K562 (cell line): ENCODE measurements around the gene CRTC3. TPM values are rescaled to one million over a fixed set of nuclear protein-coding genes. Genes with fewer than 3 reads are reported as not detected.
A peak's percentile ranks its signal among the peaks of the same experiment; 100 is the strongest.

Experiments
- ATAC-seq: fragments of 200-7000 bp; cut with Tn5 transposase; 3 replicates; pipeline ENCODE4 v1.9.1; 2020; ENCODE audit warnings: moderate library complexity
- BruUV-seq: library from RNA; stranded (reverse); fragments of 400-500 nt; replicated peaks from 2 replicates; lab custom pipeline; 2021; lab: Mats Ljungman, UMichigan
- CTCF ChIA-PET: fragments of 300-600 bp; formaldehyde crosslinking; extraction: SDS; loops from one replicate; lab custom pipeline; 2021; ENCODE audit warnings: low intra/inter-chr PET ratio; lab: Yijun Ruan, JAX
- POLR2A ChIA-PET: fragments of 300-600, 350-650 bp; sonication (Branson Sonifier 250); formaldehyde crosslinking; extraction: SDS; loops from one replicate; lab custom pipeline; 2021; ENCODE audit warnings: antibody characterized with exemption, inconsistent platforms; lab: Yijun Ruan, JAX
- DNase-seq, 4 experiments: peaks; one replicate each; pipeline versions ENCODE4 v3.0.0 to v3.0.0-alpha.2; 2011 to 2018; ENCODE audit warnings: low spot score in 3 of 4, mixed read lengths in 3 of 4; ENCODE audit errors: extremely low read depth in 1 of 4
- FAIRE-seq: peaks from 2 replicates; lab custom pipeline; 2011; peaks lifted over from hg19 to GRCh38; lab: Jason Lieb, UNC
- H2AFZ ChIP-seq: 2 replicates; pipeline ENCODE4 v1.6.0; 2011; ENCODE audit warnings: low read depth, low read length, control low read depth, inconsistent platforms
- H3K27ac ChIP-seq: fragments of 200-600 bp; 3 replicates; pipeline ENCODE4 v1.8.0; 2011; ENCODE audit warnings: low read depth, mild to moderate bottlenecking, control low read depth, inconsistent platforms, low read length, moderate library complexity, mixed read lengths; ENCODE audit errors: extremely low read depth
- H3K27me3 ChIP-seq, 2 experiments: fragments of 300-600 bp in 1 of 2; 2 replicates in 1 of 2; 3 replicates in 1 of 2; pipeline versions ENCODE4 v1.6.0 to v1.8.0; 2011; ENCODE audit warnings: inconsistent platforms in 2 of 2, low read length in 2 of 2, mild to moderate bottlenecking in 1 of 2, mixed read lengths in 1 of 2, moderate library complexity in 1 of 2; ENCODE audit not compliant: control insufficient read depth in 2 of 2, insufficient read depth in 2 of 2
- H3K36me3 ChIP-seq: fragments of 300-600 bp; 3 replicates; pipeline ENCODE4 v1.8.0; 2011; ENCODE audit warnings: mild to moderate bottlenecking, low read length, inconsistent platforms; ENCODE audit not compliant: control insufficient read depth, insufficient read depth
- H3K4me1 ChIP-seq, 2 experiments: fragments of 200-600 bp in 1 of 2; replicated peaks in 1 of 2; 2 replicates in 1 of 2; 3 replicates in 1 of 2; pipeline versions ENCODE4 v1.5.1 to v1.8.0; 2011; ENCODE audit warnings: inconsistent platforms in 2 of 2, low read length in 2 of 2, mild to moderate bottlenecking in 1 of 2, mixed read lengths in 1 of 2, moderate library complexity in 1 of 2; ENCODE audit not compliant: control insufficient read depth in 2 of 2, insufficient read depth in 2 of 2
- H3K4me2 ChIP-seq: 2 replicates; pipeline ENCODE4 v1.6.1; 2011; ENCODE audit warnings: low read length, control low read depth, inconsistent platforms, mixed read lengths; ENCODE audit not compliant: insufficient read depth
- H3K4me3 ChIP-seq: fragments of 200-600 bp; sonication (generic), shearing (Covaris generic); 2 replicates; pipeline ENCODE4 v1.5.1; 2016; ENCODE audit warnings: control low read depth, inconsistent platforms
- H3K79me2 ChIP-seq: fragments of 200-600 bp; 3 replicates; pipeline ENCODE4 v1.8.0; 2011; ENCODE audit warnings: low read length, inconsistent platforms; ENCODE audit not compliant: control insufficient read depth, insufficient read depth
- H3K9ac ChIP-seq, 2 experiments: 2 replicates each; pipeline versions ENCODE4 v1.6.0 to v1.6.1; 2011; ENCODE audit warnings: low read depth in 2 of 2, low read length in 2 of 2, control low read depth in 1 of 2, inconsistent platforms in 1 of 2, mild to moderate bottlenecking in 1 of 2, mixed read lengths in 1 of 2; ENCODE audit not compliant: insufficient read depth in 1 of 2
- H3K9me1 ChIP-seq: one replicate; pipeline ENCODE4 v1.6.0; 2011; ENCODE audit warnings: inconsistent platforms, mild to moderate bottlenecking, low read length, moderate library complexity; ENCODE audit not compliant: control insufficient read depth, insufficient read depth
- H3K9me3 ChIP-seq: replicated peaks from 2 replicates; pipeline ENCODE4 v1.5.1; 2011; ENCODE audit warnings: low read depth, low read length, inconsistent platforms; ENCODE audit not compliant: control insufficient read depth, insufficient read depth
- H4K20me1 ChIP-seq: replicated peaks from 2 replicates; pipeline ENCODE4 v1.6.1; 2011; ENCODE audit warnings: low read length, inconsistent platforms, mixed read lengths; ENCODE audit not compliant: control insufficient read depth, insufficient read depth
- CBFA2T3 ChIP-seq: fragments of 450-650 bp; IDR thresholded peaks from 2 replicates; pipeline ENCODE4 v1.6.1; 2017
- HDAC6 ChIP-seq: IDR thresholded peaks from 2 replicates; pipeline ENCODE4 v1.6.1; 2012; ENCODE audit warnings: low read depth, mild to moderate bottlenecking, control low read depth, inconsistent platforms, low read length, moderate library complexity
- MAZ ChIP-seq, 2 experiments: fragments of 450-650 bp in 1 of 2; sonication (generic) in 1 of 2; formaldehyde crosslinking; IDR thresholded peaks in 1 of 2; conservative IDR thresholded peaks in 1 of 2; 2 replicates each; pipeline versions ENCODE4 v1.4.0 to v1.5.0; 2020; ENCODE audit warnings: mild to moderate bottlenecking in 1 of 2, missing genetic modification reagents in 1 of 2
- NCOA1 ChIP-seq: fragments of 450-650 bp; IDR thresholded peaks from 2 replicates; pipeline ENCODE4 v1.6.1; 2016; ENCODE audit warnings: low read depth
- NFYB ChIP-seq: IDR thresholded peaks from 2 replicates; pipeline ENCODE4 v1.6.1; 2011; ENCODE audit warnings: mild to moderate bottlenecking, moderate library complexity; ENCODE audit not compliant: insufficient read length; ENCODE audit errors: extremely low read depth
- POU5F1 ChIP-seq: fragments of 150-350 bp; IDR thresholded peaks from 2 replicates; pipeline ENCODE4 v1.6.1; 2014; ENCODE audit warnings: borderline replicate concordance, low read length, low read depth, mild to moderate bottlenecking; ENCODE audit not compliant: partially characterized antibody
- PREB ChIP-seq: sonication (generic); formaldehyde crosslinking; IDR thresholded peaks from 2 replicates; pipeline ENCODE4 v1.8.1; 2023; ENCODE audit warnings: mild to moderate bottlenecking, missing genetic modification reagents
- RB1 ChIP-seq: fragments of 450-650 bp; IDR thresholded peaks from 2 replicates; pipeline ENCODE4 v1.6.1; 2017; ENCODE audit warnings: low read depth, mild to moderate bottlenecking
- TFAM ChIP-seq: fragments of 250-450 bp; sonication (Bioruptor Pico); conservative IDR thresholded peaks from 2 replicates; pipeline ENCODE4 v1.5.0; 2021; ENCODE audit warnings: mild to moderate bottlenecking, moderate library complexity
- ZFPM2 ChIP-seq: fragments of 250-450 bp; sonication (Bioruptor Pico); IDR thresholded peaks from 2 replicates; pipeline ENCODE4 v1.5.1; 2022; ENCODE audit warnings: mild to moderate bottlenecking
- ZNF12 ChIP-seq: sonication (generic); formaldehyde crosslinking; IDR thresholded peaks from 2 replicates; pipeline ENCODE4 v1.4.0; 2020; ENCODE audit warnings: mild to moderate bottlenecking, missing genetic modification reagents
- ZNF589 ChIP-seq: fragments of 200-800 bp; sonication (Bioruptor generic); IDR thresholded peaks from 2 replicates; pipeline ENCODE4 v1.6.1; 2016; ENCODE audit warnings: low read depth, missing genetic modification characterization, missing compliant biosample characterization
- WGBS: fragments of 100-300 bp; shearing (Covaris generic); methylation state at CpG from one replicate; pipeline ENCODE4 v1.1.6; 2016; ENCODE audit warnings: low coverage, mixed read lengths; ENCODE audit not compliant: insufficient coverage; ENCODE audit errors: missing lambda C conversion rate; 5-methylcytosine and 5-hydroxymethylcytosine counted together
- in situ Hi-C: fragments of 300-500 bp; cut with MboI; formaldehyde crosslinking; loops from 4 replicates; pipeline ENCODE4 v1.15.0; 2018; ENCODE audit warnings: inconsistent platforms, mixed read lengths
- intact Hi-C: fragments of 100-400 bp; cut with micrococcal nuclease; formaldehyde crosslinking; loops from 2 replicates; pipeline ENCODE4 v1.14.2; 2022
- polyA plus RNA-seq, 8 experiments: library from polyadenylated mRNA; depleted of rRNA in 4 of 8; stranded (reverse) in 5 of 8; unstranded in 3 of 8; fragments of >200 nt; fragmentation: Nextera tagmentation in 2 of 8; fragmentation: Illumina TruSeq in 1 of 8; extraction: Ambion mirVana in 2 of 8; extraction: Trizol in 1 of 8; gene quantifications; 2 replicates each; pipeline versions ENCODE4 v1.2.1 to v1.2.3, GENCODE V29; 2011 to 2014; ENCODE audit warnings: inconsistent platforms in 1 of 8, missing spikeins in 1 of 8
- total RNA-seq, 7 experiments: library from RNA; depleted of rRNA in 6 of 7; stranded (reverse); fragments of >200 nt in 6 of 7; fragmentation: Illumina TruSeq in 2 of 7; extraction: Trizol in 2 of 7; gene quantifications; 2 replicates each; pipeline versions ENCODE4 v1.2.1 to v1.2.3, GENCODE V29; 2011 to 2021; ENCODE audit warnings: low replicate concordance in 1 of 7

The CRTC3 gene
- total and polyA plus RNA-seq, 9 of the 15 experiments (the other 6 are each of a cell fraction or from before 2014, with no cell fraction given) = 1.2 to 19.0 (median 11.6) TPM

- Histone ChIP-seq H3K79me2 (no peaks in the 10 kb centered on the region; the same call in 2 of the 3 replicates), H3K4me2 (no peak overlapping the region), H3K36me3 (peaks cover 15% of the 10 kb centered on the region; the same call in 2 of the 3 replicates), H3K9me1 (no peaks in the 10 kb centered on the region), H2AFZ (no peak overlapping the region), H3K9ac (peak overlapping the region in 1 of 2 experiments; percentile 53; a peak in 1 of 4 replicates), H4K20me1 (no peaks in the 10 kb centered on the region), H3K4me3 (no peak overlapping the region), H3K27me3 (no peaks in the 10 kb centered on the region), H3K9me3 (no peaks in the 10 kb centered on the region), H3K27ac (no peak overlapping the region), H3K4me1 (peaks cover 25 to 41% of the 10 kb centered on the region in 2 experiments)
- no peak for FAIRE-seq
- intact Hi-C loops (loop anchor here (2.0 to 5.0 kb wide), 3 partner anchors 65 to 275 kb away; no protein-coding TSS in a partner anchor), in situ Hi-C loops (no loop called here)
- no TSS peak for BruUV-seq
- DNase-seq = no peak
- ChIA-PET POLR2A (interaction anchor here (0.6 to 1.3 kb wide), 4 partner anchors 12 to 281 kb away, joined by 3 to 5 read pairs (median 3); no protein-coding TSS in a partner anchor), CTCF (no interaction called here)
- TF ChIP-seq ZNF589 (CRISPR knock-in tag) = no peak
- no peak for TF ChIP-seq TFAM
- no peak for TF ChIP-seq ZFPM2 (CRISPR knock-in tag)
- TF ChIP-seq HDAC6 = no peak
- no peak for TF ChIP-seq POU5F1
- no peak for TF ChIP-seq MAZ (CRISPR knock-in tag; conservative IDR thresholded peaks at IDR 0.05 in 1 of 2, IDR thresholded peaks at IDR 0.05 in 1 of 2)
- no peak for TF ChIP-seq CBFA2T3
- TF ChIP-seq PREB (CRISPR knock-in tag) = no peak
- TF ChIP-seq RB1 = no peak
- TF ChIP-seq ZNF12 = no peak
- TF ChIP-seq NCOA1 = no peak
- TF ChIP-seq NFYB = no peak
- no peak for ATAC-seq
- WGBS = 78% methylated on average over 6 of the region's 6 CpGs
Observed at GRCh38 chr15:90596943-90597342, 67.2 kb downstream of the CRTC3 start.
